Hepatocyte (in vitro differentiated cells): ENCODE data around the gene SSBP3.

Experiments used
- CTCF ChIP-seq: fragments of 200-600 bp; sonication (generic); IDR thresholded peaks from 2 replicates; pipeline ENCODE4 v1.5.1; 2016; ENCODE audit warnings: antibody characterized with exemption, mild to moderate bottlenecking; ENCODE audit not compliant: poor library complexity
- EZH2phosphoT487 ChIP-seq: fragments of 200-600 bp; sonication (generic); IDR thresholded peaks from one replicate; pipeline ENCODE4 v1.6.1; 2018; ENCODE audit warnings: antibody characterized with exemption, mild to moderate bottlenecking, low read depth, moderate library complexity; ENCODE audit not compliant: unreplicated experiment, severe bottlenecking

DNA sequence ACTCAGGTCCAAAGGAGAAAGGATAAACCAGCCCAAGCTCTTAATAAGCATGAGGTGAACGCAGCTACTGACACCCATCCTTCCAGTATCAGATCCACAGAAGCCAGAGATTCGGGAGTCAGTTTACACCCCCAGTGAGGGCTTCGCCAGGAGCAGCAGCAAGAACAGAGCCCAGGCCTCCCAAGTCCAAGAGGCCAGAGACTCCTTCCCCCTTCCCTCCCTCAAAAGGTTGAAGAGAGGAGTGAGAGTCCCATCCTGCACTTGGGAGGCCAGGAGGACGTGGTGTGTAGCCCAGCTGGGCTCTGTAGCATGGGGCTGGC lies 133.5 kb downstream of the SSBP3 start:
- TF ChIP-seq CTCF (no peak), EZH2phosphoT487 (no peak)
